ENCODE measurements around the gene RBBP8. TPM values are rescaled to one million over a fixed set of nuclear protein-coding genes. Genes with fewer than 3 reads are reported as not detected.

The RBBP8 gene
- total RNA-seq, 1 experiment from 2014 or later, result 65.2 TPM

DNA sequence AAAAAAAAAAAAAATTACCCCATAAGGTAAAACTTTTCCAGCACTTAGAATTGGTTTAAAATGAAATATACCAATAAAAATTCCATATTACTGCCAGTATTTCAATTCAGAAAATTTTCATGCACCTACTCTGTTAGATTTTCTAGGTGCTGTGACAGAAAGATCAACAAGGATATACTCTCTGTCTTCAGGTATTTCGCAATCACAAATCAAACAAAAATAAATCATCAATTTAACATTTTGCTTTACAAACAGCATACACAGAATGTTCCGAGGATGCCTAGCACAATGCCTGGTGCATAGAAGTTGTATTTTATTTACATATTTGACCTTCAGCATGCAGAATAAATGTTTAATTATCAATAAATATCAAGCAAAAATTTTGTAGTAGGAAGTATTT, 66.5 kb downstream of the RBBP8 start:
- H3K4ac ChIP-seq (ENCODE audit: low read depth, low read length), result no peak overlapping the region
- no peak overlapping the region for H3K27ac ChIP-seq (ENCODE audit: insufficient read length, low read depth, low read length)
- no peak for DNase-seq
- H3K23ac ChIP-seq (ENCODE audit: insufficient read length, low read depth, low read length), result no peak overlapping the region
- Mint-ChIP-seq H3K4me3 (no peak overlapping the region), H3K27me3 (ENCODE audit: low read depth) (no peaks in the 10 kb centered on the region), H3K36me3 (ENCODE audit: insufficient read depth in 1 of 3, low read depth in 3 of 3) (peaks cover 4 to 69% (median 30%) of the 10 kb centered on the region in 3 experiments; a peak in 6 of 7 replicates), H3K4me1 (no peaks in the 10 kb centered on the region), H3K9me3 (no peaks in the 10 kb centered on the region), H3K27ac (no peak overlapping the region)
- H2AFZ ChIP-seq (ENCODE audit: low read length), result no peak overlapping the region
- no peak overlapping the region for H3T11ph ChIP-seq (ENCODE audit: low read length)
- H3K23me2 ChIP-seq (ENCODE audit: insufficient read length, low read depth, low read length, poor library complexity, severe bottlenecking), result no peaks in the 10 kb centered on the region
- no peak overlapping the region for H2BK20ac ChIP-seq (ENCODE audit: low read depth, low read length, poor library complexity, severe bottlenecking)
- no peak overlapping the region for H3K4me2 ChIP-seq (ENCODE audit: insufficient read depth, insufficient read length, low read length)
- H3K4me1 ChIP-seq (ENCODE audit: insufficient read depth, low read length), result no peaks in the 10 kb centered on the region
- no peak overlapping the region for H2BK120ac ChIP-seq (ENCODE audit: low read depth, low read length, poor library complexity, severe bottlenecking)
- no peak overlapping the region for H4K8ac ChIP-seq (replicated peaks; ENCODE audit: insufficient read length, low read depth, low read length)
- H3K14ac ChIP-seq (ENCODE audit: insufficient read depth, low read length), result no peak overlapping the region
- H4K91ac ChIP-seq (ENCODE audit: insufficient read length, low read depth, low read length), result no peak overlapping the region
- H2BK5ac ChIP-seq (ENCODE audit: insufficient read length, low read length), result no peak overlapping the region
- H2BK15ac ChIP-seq (ENCODE audit: low read depth, low read length), result no peak overlapping the region
- no peaks in the 10 kb centered on the region for H3K79me1 ChIP-seq (ENCODE audit: insufficient read depth, low read depth, low read length, poor library complexity, severe bottlenecking)
- no peaks in the 10 kb centered on the region for H3K9me3 ChIP-seq (ENCODE audit: control insufficient read depth, low read depth, low read length)
- H4K5ac ChIP-seq (ENCODE audit: insufficient read length, low read depth, low read length), result no peak overlapping the region
- WGBS (ENCODE audit: extremely low coverage, insufficient read length, low lambda C conversion rate), result no CpG with 5 or more reads among the region's 2 CpGs
- no peak overlapping the region for H2AK5ac ChIP-seq (ENCODE audit: insufficient read length, low read length)
- no peak overlapping the region for H3K18ac ChIP-seq (ENCODE audit: insufficient read length, low read depth, low read length)
- no peaks in the 10 kb centered on the region for H3K27me3 ChIP-seq (ENCODE audit: insufficient read depth, low read length)
- TF ChIP-seq, protein P1, sequence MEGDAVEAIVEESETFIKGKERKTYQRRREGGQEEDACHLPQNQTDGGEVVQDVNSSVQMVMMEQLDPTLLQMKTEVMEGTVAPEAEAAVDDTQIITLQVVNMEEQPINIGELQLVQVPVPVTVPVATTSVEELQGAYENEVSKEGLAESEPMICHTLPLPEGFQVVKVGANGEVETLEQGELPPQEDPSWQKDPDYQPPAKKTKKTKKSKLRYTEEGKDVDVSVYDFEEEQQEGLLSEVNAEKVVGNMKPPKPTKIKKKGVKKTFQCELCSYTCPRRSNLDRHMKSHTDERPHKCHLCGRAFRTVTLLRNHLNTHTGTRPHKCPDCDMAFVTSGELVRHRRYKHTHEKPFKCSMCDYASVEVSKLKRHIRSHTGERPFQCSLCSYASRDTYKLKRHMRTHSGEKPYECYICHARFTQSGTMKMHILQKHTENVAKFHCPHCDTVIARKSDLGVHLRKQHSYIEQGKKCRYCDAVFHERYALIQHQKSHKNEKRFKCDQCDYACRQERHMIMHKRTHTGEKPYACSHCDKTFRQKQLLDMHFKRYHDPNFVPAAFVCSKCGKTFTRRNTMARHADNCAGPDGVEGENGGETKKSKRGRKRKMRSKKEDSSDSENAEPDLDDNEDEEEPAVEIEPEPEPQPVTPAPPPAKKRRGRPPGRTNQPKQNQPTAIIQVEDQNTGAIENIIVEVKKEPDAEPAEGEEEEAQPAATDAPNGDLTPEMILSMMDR (conservative IDR thresholded peaks at IDR 0.05), result no peak
- H2BK12ac ChIP-seq (ENCODE audit: insufficient read length, low read depth, low read length), result no peak overlapping the region
- no peaks in the 10 kb centered on the region for H3K79me2 ChIP-seq (ENCODE audit: insufficient read depth, low read length)
- no peak overlapping the region for H3K56ac ChIP-seq (ENCODE audit: insufficient read length, low read depth, low read length)
- H3K9ac ChIP-seq (ENCODE audit: extremely low read depth, insufficient read length, low read length), result no peak overlapping the region
- no peaks in the 10 kb centered on the region for H4K20me1 ChIP-seq (ENCODE audit: control insufficient read depth, insufficient read depth, insufficient read length)

Data from H9 (cell line).